Loucy (cell line): ENCODE results near the gene TBX1.

Experiments used
- EZH2phosphoT487 ChIP-seq: fragments of 200-600 bp; IDR thresholded peaks from 2 replicates; pipeline ENCODE4 v1.6.1; 2018; ENCODE audit warnings: antibody characterized with exemption, mild to moderate bottlenecking, moderate library complexity, borderline replicate concordance
- TF ChIP-seq, protein P1 (sequence below): fragments of 200-600 bp; sonication (generic); conservative IDR thresholded peaks from 2 replicates; pipeline ENCODE4 v1.5.1; 2014; ENCODE audit warnings: mild to moderate bottlenecking, antibody characterized with exemption, low read length

DNA sequence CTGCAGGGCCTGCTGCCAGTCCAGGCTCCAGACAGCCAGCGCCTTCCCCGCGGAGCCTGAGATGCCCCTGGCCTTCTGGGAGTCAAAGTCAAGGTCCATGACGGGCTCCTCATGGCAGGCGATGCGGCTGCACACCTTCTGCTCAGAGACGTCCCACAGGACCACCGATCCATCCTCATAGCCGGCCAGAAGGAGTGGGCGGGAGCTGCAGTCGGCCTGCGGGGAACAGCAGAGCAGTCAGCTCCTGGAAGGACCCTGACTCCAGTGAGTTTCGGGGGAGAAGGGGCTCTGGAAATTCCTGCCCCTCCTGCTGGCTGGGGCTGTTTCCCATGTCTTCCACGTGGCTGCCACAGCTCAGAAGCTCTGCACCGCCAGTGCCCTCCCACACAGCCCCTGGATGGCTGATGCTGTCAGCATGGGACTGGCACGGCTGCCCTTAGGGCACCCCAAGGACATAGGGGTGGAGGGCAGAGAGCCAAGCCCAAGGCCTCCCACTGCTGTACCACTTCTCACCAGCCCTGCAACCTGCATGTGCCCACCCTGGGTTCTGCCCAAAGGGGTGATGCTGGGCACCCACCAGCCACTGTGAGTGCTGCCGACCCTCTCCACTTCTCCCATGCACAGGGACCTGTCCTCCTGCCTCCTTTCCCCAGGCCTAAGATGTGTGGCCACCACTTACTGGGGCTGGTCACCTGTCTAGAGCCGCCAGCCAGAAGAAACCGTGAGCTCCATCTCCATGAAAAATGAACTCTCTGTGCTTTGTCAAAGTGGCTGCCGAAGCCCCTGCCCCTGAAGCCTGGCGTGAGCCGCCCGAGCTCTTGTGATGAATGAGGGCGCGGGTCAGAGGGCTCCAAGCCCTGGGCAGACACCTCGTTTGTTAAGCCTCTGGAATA lies 41.7 kb downstream of the TBX1 start:
- TF ChIP-seq, protein P1, sequence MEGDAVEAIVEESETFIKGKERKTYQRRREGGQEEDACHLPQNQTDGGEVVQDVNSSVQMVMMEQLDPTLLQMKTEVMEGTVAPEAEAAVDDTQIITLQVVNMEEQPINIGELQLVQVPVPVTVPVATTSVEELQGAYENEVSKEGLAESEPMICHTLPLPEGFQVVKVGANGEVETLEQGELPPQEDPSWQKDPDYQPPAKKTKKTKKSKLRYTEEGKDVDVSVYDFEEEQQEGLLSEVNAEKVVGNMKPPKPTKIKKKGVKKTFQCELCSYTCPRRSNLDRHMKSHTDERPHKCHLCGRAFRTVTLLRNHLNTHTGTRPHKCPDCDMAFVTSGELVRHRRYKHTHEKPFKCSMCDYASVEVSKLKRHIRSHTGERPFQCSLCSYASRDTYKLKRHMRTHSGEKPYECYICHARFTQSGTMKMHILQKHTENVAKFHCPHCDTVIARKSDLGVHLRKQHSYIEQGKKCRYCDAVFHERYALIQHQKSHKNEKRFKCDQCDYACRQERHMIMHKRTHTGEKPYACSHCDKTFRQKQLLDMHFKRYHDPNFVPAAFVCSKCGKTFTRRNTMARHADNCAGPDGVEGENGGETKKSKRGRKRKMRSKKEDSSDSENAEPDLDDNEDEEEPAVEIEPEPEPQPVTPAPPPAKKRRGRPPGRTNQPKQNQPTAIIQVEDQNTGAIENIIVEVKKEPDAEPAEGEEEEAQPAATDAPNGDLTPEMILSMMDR, result no peak
- no peak for TF ChIP-seq EZH2phosphoT487
